Endometrial microvascular endothelial cells (primary cell): ENCODE results near the gene MED15. TPM values are rescaled to one million over a fixed set of nuclear protein-coding genes. Genes with fewer than 3 reads are reported as not detected.
"Not testable (repeated sequence)": the region's sequence is repeated elsewhere in the genome, so short reads cannot be mapped to it uniquely, and the experiment has no call there.

ENCODE experiments used
- in situ Hi-C: cut with HindIII; loops from 2 replicates; pipeline ENCODE4 v1.10.0; 2017; ENCODE audit warnings: low sequenced_read_pairs, low pct_unique_long_range_greater_than_20kb; ENCODE audit errors: inconsistent ontology term
- total RNA-seq: library from RNA; depleted of rRNA; stranded (reverse); fragments of >200 nt; gene quantifications from one replicate; pipeline ENCODE4 v1.2.3, GENCODE V29; 2015; ENCODE audit errors: inconsistent ontology term

Gene MED15
- total RNA-seq, 1 donor from 2014 or later = 48.4 TPM

DNA sequence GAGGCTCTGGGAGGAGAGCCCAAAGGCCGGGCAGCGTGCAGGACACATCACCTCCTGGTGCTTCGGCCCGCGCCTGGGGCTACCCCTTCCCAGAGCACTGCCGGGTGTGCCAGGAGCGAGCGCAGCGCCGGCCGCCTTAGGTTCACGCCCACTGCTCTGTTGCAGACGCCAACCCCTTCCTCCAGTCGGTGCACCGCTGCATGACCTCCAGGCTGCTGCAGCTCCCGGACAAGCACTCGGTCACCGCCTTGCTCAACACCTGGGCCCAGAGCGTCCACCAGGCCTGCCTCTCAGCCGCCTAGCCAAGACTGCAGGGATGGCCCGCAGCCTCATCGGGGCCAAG is 79.0 kb downstream of the MED15 start:
- in situ Hi-C loops = no loop called here

DNA sequence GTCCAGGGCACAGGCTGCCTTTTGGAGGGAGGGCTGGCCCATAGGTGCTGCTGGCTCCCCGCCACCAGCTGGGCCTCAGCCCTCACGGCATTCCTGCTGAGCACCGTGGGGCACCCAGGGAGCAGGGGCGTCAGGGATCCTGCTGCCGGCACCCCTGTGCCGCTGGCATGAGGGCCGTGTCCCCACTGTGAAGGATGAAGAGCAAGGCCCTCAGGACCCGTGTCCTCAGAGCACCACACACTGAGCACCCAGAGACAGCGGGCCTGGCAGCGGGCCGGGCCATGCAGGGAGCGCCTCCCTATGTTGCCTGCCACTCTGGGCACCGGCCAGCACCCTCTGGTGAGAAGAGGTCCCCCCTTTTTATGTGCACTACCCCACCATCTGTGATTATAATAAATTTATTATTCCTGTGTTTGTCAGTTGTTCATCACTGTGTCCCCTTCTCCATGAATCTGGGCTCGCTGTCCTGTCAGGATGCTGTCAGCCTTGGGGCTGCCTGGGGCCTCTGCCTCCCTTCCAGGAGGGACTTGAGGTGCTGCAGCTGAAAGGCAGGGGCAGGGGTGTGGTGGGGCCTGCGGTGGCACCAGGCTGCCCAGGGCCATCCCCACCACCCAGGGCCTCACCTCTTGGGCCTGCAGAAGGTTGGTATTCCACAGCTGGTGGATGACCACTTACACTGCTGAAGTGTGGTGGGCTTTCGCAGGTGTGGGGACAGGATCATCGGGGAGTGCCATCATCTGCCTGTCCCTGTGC is 80.0 kb downstream of the MED15 start:
- in situ Hi-C loops = no loop called here

DNA sequence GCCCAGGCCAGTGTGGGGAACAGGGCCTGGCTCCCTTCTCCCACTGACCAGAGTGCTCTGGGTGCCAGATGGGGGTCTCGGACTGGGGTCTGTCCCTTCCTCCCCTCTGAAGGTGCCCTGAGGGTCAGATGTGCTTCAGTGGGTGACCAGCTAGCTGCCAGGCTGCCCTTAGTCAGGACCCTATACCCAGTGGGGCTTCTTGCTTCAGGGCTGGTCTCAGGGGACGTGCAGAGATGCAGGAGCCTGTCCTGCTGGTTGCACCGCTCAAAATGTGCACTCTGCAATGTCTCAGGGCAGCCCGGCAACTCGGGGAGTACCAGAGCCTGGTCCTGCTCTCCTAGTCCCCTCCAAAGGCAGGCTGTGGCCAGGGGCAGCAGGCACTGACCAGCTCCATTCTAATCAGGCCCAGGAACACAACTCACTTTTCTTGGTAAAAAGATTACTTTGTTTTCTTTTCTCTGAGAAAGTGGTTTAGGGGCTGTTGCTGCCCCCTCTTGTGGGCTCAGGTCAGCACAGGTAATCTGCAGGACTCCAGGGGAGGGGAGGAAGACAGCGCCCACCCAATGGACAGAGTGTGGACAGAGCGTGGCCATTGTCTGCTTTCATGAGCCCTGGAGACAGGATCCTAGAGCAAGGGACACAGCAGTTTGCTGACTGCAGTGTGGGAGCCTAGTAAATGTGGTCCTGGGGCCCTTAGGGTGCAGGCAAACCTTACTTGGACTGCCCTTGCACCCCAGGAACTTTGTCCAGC is 80.9 kb downstream of the MED15 start:
- in situ Hi-C loops = no loop called here

DNA sequence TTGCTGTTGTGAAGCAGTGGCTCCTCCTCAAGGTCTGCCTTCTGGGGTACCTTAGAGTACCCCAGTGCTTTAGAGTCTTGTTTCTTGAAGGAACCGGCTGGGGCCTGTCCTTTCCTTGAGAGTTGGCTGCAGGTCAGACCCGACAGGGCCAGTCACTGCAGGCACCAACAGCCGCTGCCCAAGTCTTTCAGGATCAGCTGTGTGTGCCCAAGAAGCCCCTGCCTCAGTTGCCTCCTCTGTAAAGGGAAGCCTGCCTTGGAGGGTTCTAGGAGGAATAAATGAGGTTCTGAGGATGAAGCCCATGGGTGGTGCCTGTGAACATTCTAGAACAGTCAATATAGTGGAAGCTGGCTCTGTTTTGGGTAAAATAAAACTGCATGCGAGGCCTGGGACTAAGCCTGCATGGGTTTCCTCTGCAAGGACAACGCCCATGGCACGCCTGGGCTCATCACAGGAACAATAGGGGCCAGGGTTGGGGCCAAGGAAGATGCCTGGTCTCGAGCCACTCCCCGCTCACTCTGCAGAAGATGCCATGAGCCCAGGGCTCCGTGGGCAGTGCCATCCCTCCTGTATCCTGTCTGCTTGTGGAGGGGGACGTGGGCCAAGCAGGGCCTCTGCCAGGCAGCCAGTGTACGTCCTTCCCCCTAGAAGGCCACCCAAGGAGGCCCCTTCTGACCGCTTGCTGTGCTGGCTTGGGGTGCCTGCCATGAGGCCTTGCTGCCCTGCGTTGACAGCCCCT is 81.6 kb downstream of the MED15 start:
- in situ Hi-C loops = no loop called here

GRCh38 chr22:20589614-20590476 is 82.4 kb downstream of the MED15 start:
- in situ Hi-C loops = no loop called here

DNA sequence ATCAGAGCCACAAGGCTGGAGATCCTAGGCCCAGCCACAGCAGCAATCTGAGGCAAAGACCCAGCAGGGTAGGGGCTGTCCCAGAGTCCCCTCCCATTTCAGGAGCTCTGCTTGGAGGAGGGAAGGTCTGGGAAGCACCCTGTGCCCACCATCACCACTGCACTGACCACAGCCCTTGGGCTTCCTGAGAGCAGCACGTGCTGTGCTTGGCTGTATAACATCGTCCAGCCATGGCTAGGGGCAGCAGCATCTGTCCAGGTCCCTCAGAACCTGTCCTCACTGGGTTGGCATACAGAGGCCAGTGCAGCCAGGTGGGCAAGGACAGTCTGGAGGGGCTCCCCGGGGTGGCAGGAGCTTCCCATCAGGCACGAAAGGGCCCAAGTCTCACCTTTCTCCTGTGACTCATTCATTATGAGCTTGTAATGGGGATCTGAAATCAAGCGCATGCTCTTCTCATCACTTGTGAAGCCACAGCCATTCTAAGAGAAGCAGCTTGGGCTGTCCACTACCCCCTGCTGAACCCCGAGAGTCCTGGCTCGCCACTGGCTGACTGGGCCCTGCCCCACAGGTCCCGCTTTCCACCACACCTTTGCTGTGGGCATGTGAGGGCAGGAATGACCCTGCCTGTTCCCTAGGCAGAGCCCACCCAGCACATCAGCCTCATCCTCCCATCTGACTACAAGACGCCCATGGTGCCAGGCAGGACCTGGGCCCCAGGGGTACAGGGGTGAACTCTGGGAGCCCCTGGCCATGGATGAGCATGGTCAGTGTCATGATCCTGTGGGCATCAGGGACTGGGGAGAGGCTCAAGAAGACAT is 83.3 kb downstream of the MED15 start:
- in situ Hi-C loops = no loop called here

GRCh38 chr22:20591295-20591645 is 83.9 kb downstream of the MED15 start:
- in situ Hi-C loops = no loop called here

GRCh38 chr22:20591660-20592310 is 84.4 kb downstream of the MED15 start:
- in situ Hi-C loops = no loop called here

- in situ Hi-C loops = not testable (repeated sequence)
These were observed 86.6 kb downstream of the MED15 start for GRCh38 chr22:20594038-20594437.

- in situ Hi-C loops = not testable (repeated sequence)
These were observed 87.1 kb downstream of the MED15 start for GRCh38 chr22:20594486-20594885.

DNA sequence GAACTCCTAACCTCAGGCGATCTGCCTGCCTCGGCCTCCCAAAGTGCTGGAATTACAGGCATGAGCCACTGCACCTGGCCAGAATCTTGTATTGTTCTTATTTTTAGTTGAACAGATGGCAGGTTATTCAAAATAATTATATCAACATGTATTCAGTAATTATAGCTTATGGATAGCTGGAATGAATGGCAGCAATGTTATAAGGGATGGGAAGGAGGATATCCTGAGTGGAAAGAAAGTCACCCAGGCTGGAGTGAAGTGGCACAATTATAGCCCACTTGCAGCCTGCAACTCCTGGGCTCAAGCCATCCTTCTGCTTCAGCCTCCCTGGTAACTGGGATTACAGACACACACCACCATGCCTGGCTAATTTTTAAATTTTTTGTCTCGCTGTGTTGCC is 88.1 kb downstream of the MED15 start:
- in situ Hi-C loops = no loop called here

DNA sequence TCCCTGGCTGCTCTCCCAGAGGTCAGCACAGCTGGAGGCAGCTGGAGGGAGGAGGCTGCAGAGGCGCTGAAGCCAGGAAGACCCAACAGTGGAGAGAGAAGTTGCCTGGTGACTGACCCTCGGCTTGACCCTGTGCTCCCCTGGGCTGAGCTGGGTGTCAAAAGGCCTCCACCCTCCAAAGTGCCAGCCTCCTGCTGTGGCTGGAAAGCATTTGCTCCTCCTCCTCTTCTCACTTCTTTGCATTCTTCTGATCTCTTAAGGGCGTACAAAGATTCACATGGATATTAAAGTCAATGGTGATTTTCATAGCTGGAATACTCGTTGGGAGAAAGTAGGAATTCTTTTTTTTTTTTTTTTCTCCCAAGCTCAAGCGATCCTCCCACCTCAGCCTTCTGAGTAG is 91.7 kb downstream of the MED15 start:
- in situ Hi-C loops = no loop called here

DNA sequence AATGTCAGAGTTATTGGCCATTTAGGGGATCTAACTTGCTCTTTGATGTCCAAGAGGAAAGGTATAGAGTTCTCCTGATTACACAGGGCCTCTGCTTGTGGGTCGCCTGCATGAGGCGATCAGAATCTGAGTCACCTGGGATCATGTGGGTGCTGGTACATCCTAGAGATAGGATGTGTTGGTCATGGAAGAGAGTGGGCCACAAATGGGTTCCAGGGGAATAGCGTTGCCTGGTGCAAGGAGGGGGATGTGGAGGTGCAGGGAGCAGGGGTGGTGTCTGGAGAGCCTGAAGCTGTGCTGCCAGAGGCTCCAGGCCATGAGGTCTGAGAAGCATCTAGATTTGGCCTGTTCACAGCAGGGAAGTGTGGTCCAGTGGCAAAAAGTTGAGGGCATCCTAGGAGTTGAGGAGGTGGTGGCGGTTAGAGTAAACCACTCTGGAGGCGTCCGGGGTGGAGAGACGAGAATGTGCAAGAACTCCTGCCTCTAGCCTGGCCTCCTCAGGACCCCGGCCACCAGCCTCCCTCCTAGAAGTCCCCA is 92.8 kb downstream of the MED15 start:
- in situ Hi-C loops = no loop called here

DNA sequence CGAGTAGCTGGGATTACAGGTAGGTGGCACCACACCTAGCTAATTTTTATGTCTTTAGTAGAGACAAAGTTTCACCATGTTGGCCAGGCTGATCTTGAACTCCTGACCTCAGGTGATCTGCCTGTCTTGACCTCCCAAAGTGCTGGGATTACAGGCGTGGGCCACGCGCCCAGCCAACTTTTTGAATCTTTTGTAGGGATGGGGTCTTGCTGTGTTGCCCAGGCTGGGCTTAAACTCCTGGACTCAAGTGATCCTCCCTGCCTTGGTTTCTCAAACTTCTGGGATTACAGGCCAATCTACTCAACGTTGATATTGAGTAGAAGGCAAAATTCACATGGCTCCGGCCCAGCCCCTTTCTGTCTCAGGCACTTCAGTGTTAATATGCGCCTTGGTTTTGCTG is 93.9 kb downstream of the MED15 start:
- in situ Hi-C loops = no loop called here

- in situ Hi-C loops = no loop called here
These were observed 95.3 kb downstream of the MED15 start for GRCh38 chr22:20602609-20603164.

GRCh38 chr22:20604092-20604747 is 96.8 kb downstream of the MED15 start:
- in situ Hi-C loops = no loop called here

GRCh38 chr22:20604776-20605221 is 97.4 kb downstream of the MED15 start:
- in situ Hi-C loops = no loop called here
